Stimulated activated naive CD8-positive, alpha-beta T cell treated with anti-CD3 and anti-CD28 coated beads, Interleukin-15, amount 100 ng/mL, for 72 hours (primary cell): Measurements from ENCODE around the gene SCNN1A.

Experiments
- ATAC-seq: fragments of 150-1000 bp; cut with Tn5 transposase; 2 replicates; pipeline ENCODE4 v1.10.0; 2021; ENCODE audit warnings: mild to moderate bottlenecking, moderate library complexity
- DNase-seq, 2 donors: peaks; one replicate each; pipeline ENCODE4 v3.0.0; 2021 to 2022
- H3K27ac Mint-ChIP-seq, 2 donors: one replicate each; pipeline ENCODE4 v1.8.0; 2022; ENCODE audit warnings: mild to moderate bottlenecking in 2 of 2, mixed read lengths in 2 of 2, moderate library complexity in 2 of 2
- H3K27me3 Mint-ChIP-seq: one replicate; pipeline ENCODE4 v1.8.0; 2022; ENCODE audit warnings: mixed read lengths
- H3K4me1 Mint-ChIP-seq: one replicate; pipeline ENCODE4 v1.8.0; 2022; ENCODE audit warnings: mild to moderate bottlenecking, mixed read lengths
- H3K4me3 Mint-ChIP-seq, 2 donors: one replicate each; pipeline ENCODE4 v1.8.0; 2022; ENCODE audit warnings: mild to moderate bottlenecking in 2 of 2, mixed read lengths in 2 of 2, moderate library complexity in 1 of 2
- H3K9me3 Mint-ChIP-seq, 2 donors: one replicate each; pipeline ENCODE4 v1.8.0; 2022; ENCODE audit warnings: mixed read lengths in 2 of 2

The SCNN1A gene

GRCh38 chr12:6363330-6364043, 11.9 kb downstream of the SCNN1A start:
- H3K4me1 Mint-ChIP-seq: peaks cover 48% of the 10 kb centered on the region

GRCh38 chr12:6363010-6363329, 12.4 kb downstream of the SCNN1A start:
- Mint-ChIP-seq H3K27me3 (no peaks in the 10 kb centered on the region), H3K27ac (no peak overlapping the region), H3K4me3 (peak overlapping the region; percentile 72 to 86), H3K4me1 (peaks cover 46% of the 10 kb centered on the region), H3K9me3 (no peaks in the 10 kb centered on the region)
- DNase-seq: no peak
- ATAC-seq: no peak

More at GRCh38 chr12:6363330-6364043, 11.9 kb downstream of the SCNN1A start:
- H3K27ac Mint-ChIP-seq: peak overlapping the region; percentile 50 to 74
- no peaks in the 10 kb centered on the region for H3K9me3 Mint-ChIP-seq
- H3K27me3 Mint-ChIP-seq: no peaks in the 10 kb centered on the region
- H3K4me3 Mint-ChIP-seq: peak overlapping the region; percentile 72 to 86
- ATAC-seq: peak; percentile 88
- DNase-seq: peak; percentile 63 to 65

GRCh38 chr12:6362403-6362802, 13.0 kb downstream of the SCNN1A start:
- Mint-ChIP-seq H3K9me3 (no peaks in the 10 kb centered on the region), H3K4me3 (peak overlapping the region in 1 of 2 donors; percentile 4), H3K27me3 (no peaks in the 10 kb centered on the region), H3K27ac (peak overlapping the region in 1 of 2 donors; percentile 3), H3K4me1 (peaks cover 41% of the 10 kb centered on the region)
- DNase-seq (no peak), ATAC-seq (no peak)

- H3K27me3 Mint-ChIP-seq: no peaks in the 10 kb centered on the region
- no peaks in the 10 kb centered on the region for H3K9me3 Mint-ChIP-seq
- ATAC-seq (peak; percentile 24), DNase-seq (no peak)
- peaks cover 37% of the 10 kb centered on the region for H3K4me1 Mint-ChIP-seq
- peak overlapping the region; percentile 4 to 50 for H3K4me3 Mint-ChIP-seq
- no peak overlapping the region for H3K27ac Mint-ChIP-seq
Observed at GRCh38 chr12:6361834-6362233, 13.5 kb downstream of the SCNN1A start.

- Mint-ChIP-seq H3K27me3 (no peaks in the 10 kb centered on the region), H3K9me3 (no peaks in the 10 kb centered on the region), H3K4me1 (peaks cover 37% of the 10 kb centered on the region), H3K4me3 (no peak overlapping the region), H3K27ac (peak overlapping the region; percentile 1 to 91)
- DNase-seq (no peak), ATAC-seq (peak; percentile 37)
Observed at GRCh38 chr12:6360578-6361490, 14.5 kb downstream of the SCNN1A start.

- Mint-ChIP-seq H3K4me3 (no peak overlapping the region), H3K9me3 (no peaks in the 10 kb centered on the region), H3K27ac (peak overlapping the region in 1 of 2 donors; percentile 1), H3K27me3 (no peaks in the 10 kb centered on the region), H3K4me1 (peaks cover 40% of the 10 kb centered on the region)
- ATAC-seq (no peak), DNase-seq (no peak)
Observed at GRCh38 chr12:6360080-6360571, 15.2 kb downstream of the SCNN1A start.

GRCh38 chr12:6358881-6359280, 16.5 kb downstream of the SCNN1A start:
- ATAC-seq: no peak
- Mint-ChIP-seq H3K27me3 (no peaks in the 10 kb centered on the region), H3K4me1 (peaks cover 46% of the 10 kb centered on the region), H3K9me3 (no peaks in the 10 kb centered on the region), H3K27ac (no peak overlapping the region), H3K4me3 (no peak overlapping the region)
- DNase-seq: no peak

- no peak overlapping the region for H3K27ac Mint-ChIP-seq
- peaks cover 39% of the 10 kb centered on the region for H3K4me1 Mint-ChIP-seq
- no peak overlapping the region for H3K4me3 Mint-ChIP-seq
- ATAC-seq (no peak), DNase-seq (no peak)
- H3K9me3 Mint-ChIP-seq: no peaks in the 10 kb centered on the region
- H3K27me3 Mint-ChIP-seq: no peaks in the 10 kb centered on the region
Observed at GRCh38 chr12:6356374-6356820, 19.0 kb downstream of the SCNN1A start.

- no peaks in the 10 kb centered on the region for H3K9me3 Mint-ChIP-seq
- H3K4me1 Mint-ChIP-seq: peaks cover 33% of the 10 kb centered on the region
- no peak for ATAC-seq
- no peaks in the 10 kb centered on the region for H3K27me3 Mint-ChIP-seq
- no peak overlapping the region for H3K4me3 Mint-ChIP-seq
- no peak overlapping the region for H3K27ac Mint-ChIP-seq
- no peak for DNase-seq
Observed at GRCh38 chr12:6355491-6356373, 19.6 kb downstream of the SCNN1A start.

- Mint-ChIP-seq H3K27ac (no peak overlapping the region), H3K4me3 (no peak overlapping the region)
- ATAC-seq: peak; percentile 43
Observed at GRCh38 chr12:6354495-6355393, 20.6 kb downstream of the SCNN1A start.

GRCh38 chr12:6352193-6353173, 22.9 kb downstream of the SCNN1A start:
- ATAC-seq (no peak), DNase-seq (no peak)
- H3K27ac Mint-ChIP-seq: peak overlapping the region in 1 of 2 donors; percentile 20
- no peaks in the 10 kb centered on the region for H3K9me3 Mint-ChIP-seq
- H3K4me1 Mint-ChIP-seq: peaks cover 27% of the 10 kb centered on the region
- H3K27me3 Mint-ChIP-seq: no peaks in the 10 kb centered on the region
- H3K4me3 Mint-ChIP-seq: no peak overlapping the region

More at GRCh38 chr12:6354495-6355393, 20.6 kb downstream of the SCNN1A start:
- no peak for DNase-seq
- H3K9me3 Mint-ChIP-seq: no peaks in the 10 kb centered on the region
- peaks cover 23% of the 10 kb centered on the region for H3K4me1 Mint-ChIP-seq
- no peaks in the 10 kb centered on the region for H3K27me3 Mint-ChIP-seq

- no peaks in the 10 kb centered on the region for H3K9me3 Mint-ChIP-seq
Observed at GRCh38 chr12:6351622-6352021, 23.7 kb downstream of the SCNN1A start.

More at GRCh38 chr12:6351622-6352021, 23.7 kb downstream of the SCNN1A start:
- Mint-ChIP-seq H3K27me3 (no peaks in the 10 kb centered on the region), H3K4me1 (peaks cover 36% of the 10 kb centered on the region), H3K4me3 (no peak overlapping the region), H3K27ac (no peak overlapping the region)
- DNase-seq: no peak
- ATAC-seq: no peak
